ENCODE results near the gene PCSK6.

DNA sequence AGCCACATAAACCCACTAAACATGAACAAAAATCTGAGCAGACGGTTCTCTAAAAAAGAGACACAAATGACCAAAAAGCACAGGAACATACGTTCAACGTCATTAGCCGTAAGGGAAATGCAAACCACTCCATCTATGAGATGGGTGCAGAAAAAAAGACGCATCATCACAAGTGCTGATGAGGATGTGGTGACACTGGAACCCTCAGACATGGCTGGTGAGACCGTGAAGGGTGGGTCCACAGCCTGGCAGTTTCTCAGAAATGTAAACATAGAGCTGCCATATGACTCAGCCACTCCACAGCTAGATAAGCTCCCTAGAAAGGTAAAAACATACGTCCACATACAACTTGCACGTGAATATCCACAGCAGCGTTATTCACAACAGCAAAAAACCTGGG lies 23.3 kb downstream of the PCSK6 start:
- TF ChIP-seq, protein P1, sequence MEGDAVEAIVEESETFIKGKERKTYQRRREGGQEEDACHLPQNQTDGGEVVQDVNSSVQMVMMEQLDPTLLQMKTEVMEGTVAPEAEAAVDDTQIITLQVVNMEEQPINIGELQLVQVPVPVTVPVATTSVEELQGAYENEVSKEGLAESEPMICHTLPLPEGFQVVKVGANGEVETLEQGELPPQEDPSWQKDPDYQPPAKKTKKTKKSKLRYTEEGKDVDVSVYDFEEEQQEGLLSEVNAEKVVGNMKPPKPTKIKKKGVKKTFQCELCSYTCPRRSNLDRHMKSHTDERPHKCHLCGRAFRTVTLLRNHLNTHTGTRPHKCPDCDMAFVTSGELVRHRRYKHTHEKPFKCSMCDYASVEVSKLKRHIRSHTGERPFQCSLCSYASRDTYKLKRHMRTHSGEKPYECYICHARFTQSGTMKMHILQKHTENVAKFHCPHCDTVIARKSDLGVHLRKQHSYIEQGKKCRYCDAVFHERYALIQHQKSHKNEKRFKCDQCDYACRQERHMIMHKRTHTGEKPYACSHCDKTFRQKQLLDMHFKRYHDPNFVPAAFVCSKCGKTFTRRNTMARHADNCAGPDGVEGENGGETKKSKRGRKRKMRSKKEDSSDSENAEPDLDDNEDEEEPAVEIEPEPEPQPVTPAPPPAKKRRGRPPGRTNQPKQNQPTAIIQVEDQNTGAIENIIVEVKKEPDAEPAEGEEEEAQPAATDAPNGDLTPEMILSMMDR (IDR thresholded peaks at IDR 0.05), result no peak
- TF ChIP-seq POLR2A (IDR thresholded peaks at IDR 0.05), result no peak

Data from uterus (tissue), 2 donors.